Osteoblast (primary cell): Measurements from ENCODE around the gene CASP1. TPM values are rescaled to one million over a fixed set of nuclear protein-coding genes. Genes with fewer than 3 reads are reported as not detected.
A peak's percentile ranks its signal among the peaks of the same experiment; 100 is the strongest.

Source experiments
- DNase-seq: peaks from one replicate; pipeline ENCODE4 v3.0.0; 2011; ENCODE audit warnings: low spot score, mixed read lengths; ENCODE audit not compliant: insufficient read length; ENCODE audit errors: missing footprints
- H2AFZ ChIP-seq: 2 replicates; pipeline ENCODE4 v1.6.0; 2011; ENCODE audit warnings: mild to moderate bottlenecking, low read length
- H3K27ac ChIP-seq: 2 replicates; pipeline ENCODE4 v1.5.1; 2011; ENCODE audit warnings: mild to moderate bottlenecking, low read depth, low read length, moderate library complexity
- H3K27me3 ChIP-seq: 2 replicates; pipeline ENCODE4 v1.6.0; 2012; ENCODE audit warnings: mild to moderate bottlenecking, control low read depth, inconsistent platforms, low read length, moderate library complexity; ENCODE audit not compliant: insufficient read depth
- H3K36me3 ChIP-seq: 2 replicates; pipeline ENCODE4 v1.5.1; 2011; ENCODE audit warnings: mild to moderate bottlenecking, low read length, control low read depth, moderate library complexity; ENCODE audit not compliant: insufficient read depth
- H3K4me1 ChIP-seq: 2 replicates; pipeline ENCODE4 v1.5.1; 2011; ENCODE audit warnings: mild to moderate bottlenecking, low read length, control low read depth, moderate library complexity; ENCODE audit not compliant: insufficient read depth
- H3K4me2 ChIP-seq: 2 replicates; pipeline ENCODE4 v1.6.0; 2011; ENCODE audit warnings: mild to moderate bottlenecking, low read length; ENCODE audit not compliant: insufficient read depth
- H3K4me3 ChIP-seq: fragments of 200-600 bp; sonication (generic); 3 replicates; pipeline ENCODE4 v1.5.1; 2012; ENCODE audit warnings: mild to moderate bottlenecking, low read length, inconsistent platforms; ENCODE audit not compliant: insufficient read depth
- H3K79me2 ChIP-seq: 2 replicates; pipeline ENCODE4 v1.6.0; 2012; ENCODE audit warnings: mild to moderate bottlenecking, low read length, control low read depth, inconsistent platforms; ENCODE audit not compliant: insufficient read depth
- H3K9me3 ChIP-seq: 2 replicates; pipeline ENCODE4 v1.5.1; 2011; ENCODE audit warnings: low read depth, low read length, control low read depth
- H4K20me1 ChIP-seq: 2 replicates; pipeline ENCODE4 v1.6.0; 2012; ENCODE audit warnings: mild to moderate bottlenecking, low read length, control low read depth; ENCODE audit not compliant: insufficient read depth
- CTCF ChIP-seq: IDR thresholded peaks from 2 replicates; pipeline ENCODE4 v1.5.1; 2011; ENCODE audit warnings: mild to moderate bottlenecking, low read depth, low read length, moderate library complexity; ENCODE audit errors: extremely low read depth
- total RNA-seq: library from RNA; depleted of rRNA; stranded (reverse); fragments of >200 nt; gene quantifications from 2 replicates; pipeline ENCODE4 v1.2.3, GENCODE V29; 2012

The CASP1 gene
- total RNA-seq, 1 donor = 14.1 TPM

- no peaks in the 10 kb centered on the region for H4K20me1 ChIP-seq
- no peaks in the 10 kb centered on the region for H3K9me3 ChIP-seq
- no peak for TF ChIP-seq CTCF
- H3K27ac ChIP-seq = no peak overlapping the region
- no peak overlapping the region for H3K4me3 ChIP-seq
- no peaks in the 10 kb centered on the region for H3K27me3 ChIP-seq
- H3K4me1 ChIP-seq = no peaks in the 10 kb centered on the region
- no peak for DNase-seq
- no peak overlapping the region for H2AFZ ChIP-seq
- no peak overlapping the region for H3K4me2 ChIP-seq
- H3K36me3 ChIP-seq = no peaks in the 10 kb centered on the region
- no peaks in the 10 kb centered on the region for H3K79me2 ChIP-seq
These were observed 20.0 kb upstream of the CASP1 start for GRCh38 chr11:105054723-105055493.

GRCh38 chr11:105052487-105052886 is 17.5 kb upstream of the CASP1 start:
- H3K27me3 ChIP-seq = no peaks in the 10 kb centered on the region
- no peak overlapping the region for H3K4me3 ChIP-seq
- no peak for TF ChIP-seq CTCF
- no peaks in the 10 kb centered on the region for H3K36me3 ChIP-seq
- H3K4me2 ChIP-seq = no peak overlapping the region
- no peak overlapping the region for H2AFZ ChIP-seq
- H3K4me1 ChIP-seq = peaks cover 2% of the 10 kb centered on the region
- H3K9me3 ChIP-seq = no peaks in the 10 kb centered on the region
- no peak for DNase-seq
- no peaks in the 10 kb centered on the region for H4K20me1 ChIP-seq
- H3K79me2 ChIP-seq = no peaks in the 10 kb centered on the region
- H3K27ac ChIP-seq = no peak overlapping the region

- Histone ChIP-seq H3K9me3 (no peaks in the 10 kb centered on the region), H3K27ac (no peak overlapping the region), H3K4me2 (no peak overlapping the region), H4K20me1 (no peaks in the 10 kb centered on the region), H3K36me3 (no peaks in the 10 kb centered on the region), H3K27me3 (no peaks in the 10 kb centered on the region), H3K4me3 (no peak overlapping the region), H2AFZ (no peak overlapping the region), H3K79me2 (no peaks in the 10 kb centered on the region), H3K4me1 (peaks cover 10% of the 10 kb centered on the region)
- TF ChIP-seq CTCF = no peak
- no peak for DNase-seq
These were observed 16.6 kb upstream of the CASP1 start for GRCh38 chr11:105051559-105051958.

GRCh38 chr11:105049481-105049880 is 14.5 kb upstream of the CASP1 start:
- Histone ChIP-seq H3K36me3 (no peaks in the 10 kb centered on the region), H2AFZ (no peak overlapping the region), H3K9me3 (no peaks in the 10 kb centered on the region), H3K4me3 (no peak overlapping the region), H3K4me2 (no peak overlapping the region), H3K79me2 (no peaks in the 10 kb centered on the region), H3K27me3 (no peaks in the 10 kb centered on the region), H3K4me1 (peaks cover 16% of the 10 kb centered on the region), H4K20me1 (no peaks in the 10 kb centered on the region), H3K27ac (no peak overlapping the region)
- TF ChIP-seq CTCF = no peak
- peak; percentile 8 for DNase-seq
